Sigmoid colon (tissue), 4 donors: Measurements from ENCODE around the gene ADM.

Experiments used
- CTCF ChIP-seq, 4 experiments: fragments of 450-650 bp in 3 of 4; fragments of 200-600 bp in 1 of 4; IDR thresholded peaks; one replicate each; pipeline ENCODE4 v1.5.1; 2016 to 2019; ENCODE audit warnings: antibody characterized with exemption in 4 of 4, mild to moderate bottlenecking in 3 of 4, moderate library complexity in 2 of 4
- EP300 ChIP-seq, 4 donors: sonication (generic); formaldehyde crosslinking; IDR thresholded peaks; one replicate each; pipeline ENCODE4 v1.6.1; 2017; ENCODE audit warnings: antibody characterized with exemption in 4 of 4
- POLR2AphosphoS5 ChIP-seq, 4 donors: sonication (generic); formaldehyde crosslinking; IDR thresholded peaks; one replicate each; pipeline ENCODE4 v1.6.1; 2017; ENCODE audit warnings: antibody characterized with exemption in 4 of 4

- TF ChIP-seq POLR2AphosphoS5 (IDR thresholded peaks at IDR 0.05): no peak
- TF ChIP-seq CTCF (IDR thresholded peaks at IDR 0.05): no peak
- no peak for TF ChIP-seq EP300 (IDR thresholded peaks at IDR 0.05)
These were observed 26.8 kb downstream of the ADM start for GRCh38 chr11:10331548-10332289.
